Endothelial cell of umbilical vein (primary cell): ENCODE measurements around the gene CD27. TPM values are rescaled to one million over a fixed set of nuclear protein-coding genes. Genes with fewer than 3 reads are reported as not detected.

Source experiments
- BruUV-seq: library from RNA; stranded (reverse); fragments of 400-500 nt; replicated peaks from 2 replicates; lab custom pipeline; 2021; lab: Mats Ljungman, UMichigan
- CTCF ChIA-PET: fragments of 300-600, 350-600 bp; sonication (Branson Sonifier 250); formaldehyde crosslinking; loops from one replicate; lab custom pipeline; 2021; ENCODE audit warnings: antibody characterized with exemption, inconsistent platforms; lab: Charles Lee
- POLR2A ChIA-PET: fragments of 300-600, 350-600 bp; sonication (Branson Sonifier 250); formaldehyde crosslinking; loops from one replicate; lab custom pipeline; 2021; ENCODE audit warnings: antibody characterized with exemption, inconsistent platforms; lab: Charles Lee
- DNase-seq: peaks from one replicate; pipeline ENCODE4 v3.0.0-alpha.2; 2011; ENCODE audit warnings: low read depth, low spot score
- FAIRE-seq: peaks from 2 replicates; lab custom pipeline; 2011; peaks lifted over from hg19 to GRCh38; lab: Jason Lieb, UNC
- H2AFZ ChIP-seq: 2 replicates; pipeline ENCODE4 v1.6.0; 2012; ENCODE audit warnings: low read depth, low read length, control low read depth, inconsistent platforms
- H3K27ac ChIP-seq: 2 replicates; pipeline ENCODE4 v1.5.1; 2011; ENCODE audit warnings: low read depth, mild to moderate bottlenecking, control low read depth, low read length, moderate library complexity; ENCODE audit not compliant: insufficient read depth
- H3K27me3 ChIP-seq, 2 experiments: 2 replicates each; pipeline versions ENCODE4 v1.6.0 to v1.6.1; 2011; ENCODE audit warnings: low read length in 2 of 2, mixed read lengths in 1 of 2; ENCODE audit not compliant: control insufficient read depth in 2 of 2, insufficient read depth in 2 of 2
- H3K36me3 ChIP-seq, 2 experiments: 2 replicates in 1 of 2; 3 replicates in 1 of 2; pipeline ENCODE4 v1.5.1; 2011; ENCODE audit warnings: low read length in 2 of 2, mild to moderate bottlenecking in 1 of 2, moderate library complexity in 1 of 2; ENCODE audit not compliant: control insufficient read depth in 2 of 2, insufficient read depth in 2 of 2; ENCODE audit errors: extremely low read depth in 1 of 2
- H3K4me1 ChIP-seq: 3 replicates; pipeline ENCODE4 v1.5.1; 2011; ENCODE audit warnings: mild to moderate bottlenecking, low read length; ENCODE audit not compliant: control insufficient read depth, insufficient read depth; ENCODE audit errors: extremely low read depth
- H3K4me2 ChIP-seq: 2 replicates; pipeline ENCODE4 v1.6.1; 2011; ENCODE audit warnings: low read length, control low read depth, mixed read lengths; ENCODE audit not compliant: insufficient read depth
- H3K4me3 ChIP-seq, 3 experiments: fragments of 200-600 bp in 1 of 3; sonication (generic), shearing (Covaris generic) in 1 of 3; replicated peaks in 1 of 3; 2 replicates each; pipeline ENCODE4 v1.5.1; 2011 to 2016; ENCODE audit warnings: control low read depth in 3 of 3, low read length in 3 of 3, mild to moderate bottlenecking in 2 of 3, inconsistent platforms in 1 of 3, low read depth in 1 of 3, moderate library complexity in 1 of 3; ENCODE audit not compliant: insufficient read depth in 1 of 3
- H3K79me2 ChIP-seq: 2 replicates; pipeline ENCODE4 v1.6.0; 2012; ENCODE audit warnings: low read length, inconsistent platforms; ENCODE audit not compliant: control insufficient read depth, insufficient read depth
- H3K9ac ChIP-seq: replicated peaks from 2 replicates; pipeline ENCODE3; 2011; ENCODE audit warnings: low read length, control low read depth; ENCODE audit not compliant: insufficient read depth; ENCODE audit errors: extremely low read depth
- H3K9me1 ChIP-seq: replicated peaks from 3 replicates; pipeline ENCODE4 v1.6.0; 2011; ENCODE audit warnings: mild to moderate bottlenecking, low read length; ENCODE audit not compliant: control insufficient read depth, insufficient read depth; ENCODE audit errors: extremely low read depth
- H3K9me3 ChIP-seq: replicated peaks from 2 replicates; pipeline ENCODE4 v1.5.1; 2012; ENCODE audit warnings: low read length, inconsistent platforms; ENCODE audit not compliant: control insufficient read depth, insufficient read depth
- H4K20me1 ChIP-seq: replicated peaks from 2 replicates; pipeline ENCODE3; 2011; ENCODE audit warnings: mild to moderate bottlenecking, low read length; ENCODE audit not compliant: control insufficient read depth, insufficient read depth; ENCODE audit errors: extremely low read depth
- FOS ChIP-seq: IDR thresholded peaks from 2 replicates; pipeline ENCODE4 v1.6.1; 2011; ENCODE audit warnings: mild to moderate bottlenecking, low read length, moderate library complexity, borderline replicate concordance; ENCODE audit not compliant: insufficient read depth
- GATA2 ChIP-seq: IDR thresholded peaks from 2 replicates; pipeline ENCODE4 v1.7.0; 2011; ENCODE audit warnings: low read depth, mild to moderate bottlenecking, moderate library complexity, mixed read lengths, low read length; ENCODE audit not compliant: insufficient read length, insufficient read depth
- JUN ChIP-seq: IDR thresholded peaks from 2 replicates; pipeline ENCODE4 v1.6.1; 2011; ENCODE audit warnings: borderline replicate concordance, low read depth; ENCODE audit not compliant: insufficient read length, insufficient read depth
- MYC ChIP-seq: IDR thresholded peaks from one replicate; pipeline ENCODE4 v1.6.1; 2011; ENCODE audit warnings: mild to moderate bottlenecking, low read depth, low read length
- POLR2A ChIP-seq: IDR thresholded peaks from 2 replicates; pipeline ENCODE4 v1.6.1; 2012; ENCODE audit warnings: low read depth, mild to moderate bottlenecking, control low read depth, low read length
- dilution Hi-C: fragments of 300-500 bp; cut with MboI; formaldehyde crosslinking; loops from one replicate; pipeline ENCODE4 v1.15.0; 2019; ENCODE audit warnings: low sequenced_read_pairs; ENCODE audit not compliant: extremely low pct_ligation_motif_present
- intact Hi-C: fragments of 100-400 bp; cut with micrococcal nuclease; formaldehyde crosslinking; loops from one replicate; pipeline ENCODE4 v1.10.0; 2022
- polyA plus RNA-seq, 4 experiments: library from polyadenylated mRNA; depleted of rRNA in 3 of 4; stranded (reverse) in 3 of 4; unstranded in 1 of 4; fragments of >200 nt; gene quantifications; 2 replicates each; pipeline versions ENCODE4 v1.2.1 to v1.2.3, GENCODE V29; 2011 to 2012; ENCODE audit warnings: missing spikeins in 1 of 4
- total RNA-seq: library from RNA; stranded (reverse); gene quantifications from 2 replicates; pipeline ENCODE4 v1.2.3, GENCODE V29; 2021
- TF ChIP-seq, protein P1 (sequence below): IDR thresholded peaks from 2 replicates; pipeline ENCODE4 v1.6.1; 2011; ENCODE audit not compliant: insufficient read depth, insufficient read length
- TF ChIP-seq, protein P2 (sequence below), 2 donors: IDR thresholded peaks; 1 replicate in 1 of 2; 2 replicates in 1 of 2; pipeline ENCODE4 v1.5.1; 2011; ENCODE audit warnings: low read length in 2 of 2, mild to moderate bottlenecking in 2 of 2, moderate library complexity in 2 of 2, control low read depth in 1 of 2, inconsistent platforms in 1 of 2, low read depth in 1 of 2; ENCODE audit not compliant: insufficient read depth in 1 of 2; ENCODE audit errors: extremely low read depth in 1 of 2

The CD27 gene
- total and polyA plus RNA-seq, 2 donors (not counting 3 experiments of a cell fraction or from before 2014, with no cell fraction given): not detected

DNA sequence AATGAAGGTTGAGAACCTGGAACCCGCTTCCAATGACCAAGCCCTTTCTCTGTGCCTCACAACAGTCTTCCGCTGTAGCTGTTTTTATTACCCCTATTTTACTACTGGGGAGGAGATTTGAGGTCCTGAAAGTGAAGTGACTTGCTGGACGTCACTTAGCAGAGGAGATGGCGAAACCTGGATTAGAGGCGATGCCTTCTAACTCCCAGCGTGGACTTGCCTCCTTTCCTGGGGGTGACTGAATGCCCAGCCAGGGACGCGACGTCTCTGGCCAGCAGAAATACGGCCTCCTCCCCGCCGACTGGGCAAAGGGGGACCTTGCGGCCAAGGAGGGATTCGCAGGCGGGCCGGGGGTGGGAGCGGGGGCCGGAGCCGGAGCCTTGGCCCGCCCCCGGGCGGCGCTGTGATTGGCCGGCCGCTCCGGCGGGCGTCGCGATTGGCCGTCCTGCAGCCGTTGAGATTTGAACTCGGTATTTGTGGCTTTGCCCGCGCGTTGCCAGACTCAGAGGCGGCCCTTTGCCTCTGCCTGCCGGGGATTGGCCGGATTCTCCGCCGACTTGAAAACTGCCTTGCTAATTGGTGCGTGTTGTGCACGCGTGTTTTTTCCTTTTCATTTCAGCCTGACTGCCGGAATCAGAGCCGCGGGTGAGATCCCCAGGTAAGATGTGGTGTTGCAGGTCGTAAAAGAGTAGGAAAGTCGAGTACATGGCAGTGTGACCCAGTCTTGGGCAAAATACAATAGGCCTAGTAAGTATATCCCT lies 48.9 kb downstream of the CD27 start, which contains the start of gene NCAPD2:
Gene NCAPD2, plus strand, starts transcription at position 606 of the 761 bp plus-strand sequence. CDS start 997 bp downstream, outside the sequence.
- Histone ChIP-seq H3K36me3 (peaks cover 0 to 7% of the 10 kb centered on the region in 2 experiments), H4K20me1 (no peaks in the 10 kb centered on the region), H3K27me3 (no peaks in the 10 kb centered on the region), H3K9me3 (no peaks in the 10 kb centered on the region), H3K9ac (peak within 1 kb of the TSS; percentile 96), H3K27ac (peak within 1 kb of the TSS; percentile 95), H3K9me1 (no peaks in the 10 kb centered on the region), H3K4me3 (peak within 1 kb of the TSS; percentile 82 to 92 (median 86)), H3K4me2 (peak within 1 kb of the TSS; percentile 96), H3K79me2 (peaks cover 38% of the 10 kb centered on the region), H3K4me1 (peaks cover 20% of the 10 kb centered on the region), H2AFZ (peak within 1 kb of the TSS; percentile 88)
- peak; percentile 98 for DNase-seq
- FAIRE-seq: peak; percentile 98
- ChIA-PET POLR2A (interaction anchor here (0.8 to 1.3 kb wide), 5 partner anchors 11 to 41 kb away, joined by 3 to 15 read pairs (median 5); partner anchors contain the start of genes GAPDH and VAMP1), CTCF (interaction anchor here (0.9 to 1.2 kb wide), 6 partner anchors 9 to 46 kb away, joined by 3 to 8 read pairs (median 5); partner anchors contain the start of gene VAMP1)
- peak; percentile 9 for TF ChIP-seq MYC
- TF ChIP-seq, protein P1, sequence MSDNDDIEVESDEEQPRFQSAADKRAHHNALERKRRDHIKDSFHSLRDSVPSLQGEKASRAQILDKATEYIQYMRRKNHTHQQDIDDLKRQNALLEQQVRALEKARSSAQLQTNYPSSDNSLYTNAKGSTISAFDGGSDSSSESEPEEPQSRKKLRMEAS: peak; percentile 33
- TF ChIP-seq, protein P2, sequence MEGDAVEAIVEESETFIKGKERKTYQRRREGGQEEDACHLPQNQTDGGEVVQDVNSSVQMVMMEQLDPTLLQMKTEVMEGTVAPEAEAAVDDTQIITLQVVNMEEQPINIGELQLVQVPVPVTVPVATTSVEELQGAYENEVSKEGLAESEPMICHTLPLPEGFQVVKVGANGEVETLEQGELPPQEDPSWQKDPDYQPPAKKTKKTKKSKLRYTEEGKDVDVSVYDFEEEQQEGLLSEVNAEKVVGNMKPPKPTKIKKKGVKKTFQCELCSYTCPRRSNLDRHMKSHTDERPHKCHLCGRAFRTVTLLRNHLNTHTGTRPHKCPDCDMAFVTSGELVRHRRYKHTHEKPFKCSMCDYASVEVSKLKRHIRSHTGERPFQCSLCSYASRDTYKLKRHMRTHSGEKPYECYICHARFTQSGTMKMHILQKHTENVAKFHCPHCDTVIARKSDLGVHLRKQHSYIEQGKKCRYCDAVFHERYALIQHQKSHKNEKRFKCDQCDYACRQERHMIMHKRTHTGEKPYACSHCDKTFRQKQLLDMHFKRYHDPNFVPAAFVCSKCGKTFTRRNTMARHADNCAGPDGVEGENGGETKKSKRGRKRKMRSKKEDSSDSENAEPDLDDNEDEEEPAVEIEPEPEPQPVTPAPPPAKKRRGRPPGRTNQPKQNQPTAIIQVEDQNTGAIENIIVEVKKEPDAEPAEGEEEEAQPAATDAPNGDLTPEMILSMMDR (IDR thresholded peaks at IDR 0.05; ENCODE audit: extremely low read depth in 1 of 2, insufficient read depth in 1 of 2, low read depth in 1 of 2, low read length in 2 of 2): peak; percentile 21 to 35
- TF ChIP-seq POLR2A: no peak
- TF ChIP-seq GATA2: no peak
- no peak for TF ChIP-seq FOS
- no peak for TF ChIP-seq JUN
- dilution Hi-C loops: no loop called here
- intact Hi-C loops: loop anchor here (1.0 kb wide), 3 partner anchors 23 to 70 kb away; partner anchors contain the start of genes GAPDH and VAMP1
- BruUV-seq: no TSS peak
